ENCODE measurements around the gene ARHGAP28.

GRCh38 chr18:6708890-6709289, 20.6 kb upstream of the ARHGAP28 start:
- TF ChIP-seq POLR2A (IDR thresholded peaks at IDR 0.05) = no peak
- TF ChIP-seq, protein P1, sequence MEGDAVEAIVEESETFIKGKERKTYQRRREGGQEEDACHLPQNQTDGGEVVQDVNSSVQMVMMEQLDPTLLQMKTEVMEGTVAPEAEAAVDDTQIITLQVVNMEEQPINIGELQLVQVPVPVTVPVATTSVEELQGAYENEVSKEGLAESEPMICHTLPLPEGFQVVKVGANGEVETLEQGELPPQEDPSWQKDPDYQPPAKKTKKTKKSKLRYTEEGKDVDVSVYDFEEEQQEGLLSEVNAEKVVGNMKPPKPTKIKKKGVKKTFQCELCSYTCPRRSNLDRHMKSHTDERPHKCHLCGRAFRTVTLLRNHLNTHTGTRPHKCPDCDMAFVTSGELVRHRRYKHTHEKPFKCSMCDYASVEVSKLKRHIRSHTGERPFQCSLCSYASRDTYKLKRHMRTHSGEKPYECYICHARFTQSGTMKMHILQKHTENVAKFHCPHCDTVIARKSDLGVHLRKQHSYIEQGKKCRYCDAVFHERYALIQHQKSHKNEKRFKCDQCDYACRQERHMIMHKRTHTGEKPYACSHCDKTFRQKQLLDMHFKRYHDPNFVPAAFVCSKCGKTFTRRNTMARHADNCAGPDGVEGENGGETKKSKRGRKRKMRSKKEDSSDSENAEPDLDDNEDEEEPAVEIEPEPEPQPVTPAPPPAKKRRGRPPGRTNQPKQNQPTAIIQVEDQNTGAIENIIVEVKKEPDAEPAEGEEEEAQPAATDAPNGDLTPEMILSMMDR (IDR thresholded peaks at IDR 0.05) = no peak

Data from adrenal gland (tissue), 5 donors.